Heart right ventricle (tissue), 16 donors: ENCODE data around the gene PPFIA1. TPM values are rescaled to one million over a fixed set of nuclear protein-coding genes. Genes with fewer than 3 reads are reported as not detected.

ENCODE experiments used
- ATAC-seq, 8 donors: fragments of 200-7000 bp; cut with Tn5 transposase; one replicate each; pipeline ENCODE4 v1.9.1; 2020; ENCODE audit warnings: mild to moderate bottlenecking in 8 of 8, moderate library complexity in 8 of 8, moderate number of reproducible peaks in 1 of 8
- DNase-seq, 2 donors: peaks; one replicate each; pipeline ENCODE4 v3.0.0-alpha.2; 2020
- H3K27ac ChIP-seq, 10 donors: fragments of 200-600 bp; sonication (generic) in 2 of 10; one replicate each; pipeline versions ENCODE4 v1.5.0 to v1.8.0; 2020 to 2022; ENCODE audit warnings: mild to moderate bottlenecking in 3 of 10
- H3K27me3 ChIP-seq, 7 donors: fragments of 200-600 bp; one replicate each; pipeline ENCODE4 v1.8.0; 2021 to 2022; ENCODE audit warnings: mild to moderate bottlenecking in 2 of 7
- H3K36me3 ChIP-seq, 9 donors: fragments of 200-600 bp; sonication (generic) in 1 of 9; one replicate each; pipeline versions ENCODE4 v1.5.0 to v1.8.0; 2020 to 2022; ENCODE audit warnings: mild to moderate bottlenecking in 2 of 9
- H3K4me1 ChIP-seq, 9 donors: fragments of 200-600 bp; sonication (generic) in 1 of 9; one replicate each; pipeline versions ENCODE4 v1.5.0 to v1.8.0; 2020 to 2022; ENCODE audit warnings: mild to moderate bottlenecking in 4 of 9
- H3K4me3 ChIP-seq, 10 donors: fragments of 200-600 bp; sonication (generic) in 2 of 10; one replicate each; pipeline versions ENCODE4 v1.5.0 to v1.8.0; 2020 to 2022; ENCODE audit warnings: mild to moderate bottlenecking in 7 of 10, moderate library complexity in 2 of 10
- H3K9me3 ChIP-seq, 11 donors: fragments of 200-600 bp in 10 of 11; sonication (generic) in 2 of 11; one replicate each; pipeline versions ENCODE4 v1.5.0 to v1.8.0; 2013 to 2022; ENCODE audit warnings: mild to moderate bottlenecking in 2 of 11, control low read depth in 1 of 11, moderate library complexity in 1 of 11
- WGBS, 2 donors: extraction: QIAGEN DNeasy Blood & Tissue Kit; methylation state at CpG; one replicate each; pipeline ENCODE4 v1.1.7; 2013; ENCODE audit warnings: inconsistent platforms in 1 of 2; 5-methylcytosine and 5-hydroxymethylcytosine counted together
- intact Hi-C, 10 donors: fragments of 100-400 bp; cut with DNase I; formaldehyde crosslinking; loops; one replicate each; pipeline versions ENCODE4 v1.11.1 to v1.14.2; 2022
- polyA plus RNA-seq, 2 donors: library from polyadenylated mRNA; stranded (reverse); fragments of 200-250 nt; gene quantifications; one replicate each; pipeline ENCODE4 v1.2.3, GENCODE V29; 2013
- total RNA-seq, 10 donors: library from RNA; stranded (reverse); fragmentation: NEBNext Ultra II Directional in 3 of 10; extraction: Animal tissue kit (Norgen Biotek cat#: 25700) in 3 of 10; gene quantifications; one replicate each; pipeline versions ENCODE4 v1.2.1 to v1.2.4, GENCODE V29; 2021 to 2023
- TF ChIP-seq, protein P1 (sequence below), 9 donors: fragments of 200-600 bp; sonication (generic) in 2 of 9; IDR thresholded peaks; one replicate each; pipeline versions ENCODE4 v1.5.0 to v1.8.0; 2021 to 2022; ENCODE audit warnings: antibody characterized with exemption in 9 of 9, mild to moderate bottlenecking in 5 of 9, moderate library complexity in 1 of 9
- donor health status: Arrhythmogenic right ventricular cardiomyopathy.
- donor health status: ischemic (EF 13 %, LVEDD 7.1; RV severe dilation, severe dysfunction).
- donor health status: healthy with polysubstance abuse.
- donor health status: DM: no; HTN: yes; CAD: no.
- donor health status: DM: no; HTN: no; CAD: no.
- donor health status: ischemic (EF 25% LVEDD 6.9; RV normal size, moderate dysfunction).
- donor health status: ischemic (EF 25% LVEDD 5.7; RV mildly dilated, moderate dysfunction).
- donor health status: healthy.
- donor health status: DM: yes; HTN: yes; CAD: no.
- donor health status: Ischemic cardiomyopathy.
- donor health status: ischemic (EF 35%, LVEDD 5.7; RV mildly dilated, moderate dysfunction).
- donor health status: nonischemic (EF 11% LVEDD 7.7; RV severe dilation, severe dysfunction).
- donor health status: DM: yes; HTN: yes; CAD: no.
- donor health status: PGD.
- donor health status: ischemic (EF 29% LVEDD 5.4; RV normal size, mild dysfunction).
- donor health status: nonischemic (EF 23%, LVEDD 6.1; RV moderate dilation, normal function).

The PPFIA1 gene
- total and polyA plus RNA-seq, 12 donors, result 14.0 to 57.2 (median 39.0) TPM

DNA sequence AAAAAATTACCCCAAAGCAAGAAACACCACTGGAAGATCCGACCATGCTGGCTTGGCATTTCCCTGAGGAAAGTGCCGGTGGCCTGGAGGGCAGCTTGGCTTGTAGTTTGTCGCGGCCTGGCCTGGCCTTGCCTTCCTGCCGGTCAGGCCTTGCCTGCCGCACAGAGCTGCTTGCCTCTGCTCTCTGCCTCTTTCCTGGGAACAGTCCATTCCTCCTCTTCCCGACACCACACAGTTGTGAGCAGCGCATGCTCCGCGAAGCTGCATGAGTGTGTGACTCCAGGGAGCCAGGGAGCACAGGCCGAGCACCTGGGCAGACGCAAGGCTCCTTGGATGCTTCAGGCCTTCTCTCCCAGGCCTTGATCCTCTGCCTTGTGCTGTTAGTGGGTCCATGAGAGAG, 147.6 kb downstream of the PPFIA1 start:
- peaks cover 0 to 6% (median 0%) of the 10 kb centered on the region in 9 donors for H3K4me1 ChIP-seq
- no peak overlapping the region for H3K27ac ChIP-seq
- H3K9me3 ChIP-seq, result no peaks in the 10 kb centered on the region
- WGBS, 2 donors, result 94 to 97% methylated on average over 12 of the region's 12 CpGs
- ATAC-seq (no peak), DNase-seq (no peak)
- no peak overlapping the region for H3K4me3 ChIP-seq
- H3K27me3 ChIP-seq, result peaks cover 0 to 52% (median 0%) of the 10 kb centered on the region in 7 donors
- TF ChIP-seq, protein P1, sequence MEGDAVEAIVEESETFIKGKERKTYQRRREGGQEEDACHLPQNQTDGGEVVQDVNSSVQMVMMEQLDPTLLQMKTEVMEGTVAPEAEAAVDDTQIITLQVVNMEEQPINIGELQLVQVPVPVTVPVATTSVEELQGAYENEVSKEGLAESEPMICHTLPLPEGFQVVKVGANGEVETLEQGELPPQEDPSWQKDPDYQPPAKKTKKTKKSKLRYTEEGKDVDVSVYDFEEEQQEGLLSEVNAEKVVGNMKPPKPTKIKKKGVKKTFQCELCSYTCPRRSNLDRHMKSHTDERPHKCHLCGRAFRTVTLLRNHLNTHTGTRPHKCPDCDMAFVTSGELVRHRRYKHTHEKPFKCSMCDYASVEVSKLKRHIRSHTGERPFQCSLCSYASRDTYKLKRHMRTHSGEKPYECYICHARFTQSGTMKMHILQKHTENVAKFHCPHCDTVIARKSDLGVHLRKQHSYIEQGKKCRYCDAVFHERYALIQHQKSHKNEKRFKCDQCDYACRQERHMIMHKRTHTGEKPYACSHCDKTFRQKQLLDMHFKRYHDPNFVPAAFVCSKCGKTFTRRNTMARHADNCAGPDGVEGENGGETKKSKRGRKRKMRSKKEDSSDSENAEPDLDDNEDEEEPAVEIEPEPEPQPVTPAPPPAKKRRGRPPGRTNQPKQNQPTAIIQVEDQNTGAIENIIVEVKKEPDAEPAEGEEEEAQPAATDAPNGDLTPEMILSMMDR (IDR thresholded peaks at IDR 0.05), result no peak
- H3K36me3 ChIP-seq, result peaks cover 4 to 100% (median 84%) of the 10 kb centered on the region in 9 donors
- intact Hi-C loops, result no loop called here

DNA sequence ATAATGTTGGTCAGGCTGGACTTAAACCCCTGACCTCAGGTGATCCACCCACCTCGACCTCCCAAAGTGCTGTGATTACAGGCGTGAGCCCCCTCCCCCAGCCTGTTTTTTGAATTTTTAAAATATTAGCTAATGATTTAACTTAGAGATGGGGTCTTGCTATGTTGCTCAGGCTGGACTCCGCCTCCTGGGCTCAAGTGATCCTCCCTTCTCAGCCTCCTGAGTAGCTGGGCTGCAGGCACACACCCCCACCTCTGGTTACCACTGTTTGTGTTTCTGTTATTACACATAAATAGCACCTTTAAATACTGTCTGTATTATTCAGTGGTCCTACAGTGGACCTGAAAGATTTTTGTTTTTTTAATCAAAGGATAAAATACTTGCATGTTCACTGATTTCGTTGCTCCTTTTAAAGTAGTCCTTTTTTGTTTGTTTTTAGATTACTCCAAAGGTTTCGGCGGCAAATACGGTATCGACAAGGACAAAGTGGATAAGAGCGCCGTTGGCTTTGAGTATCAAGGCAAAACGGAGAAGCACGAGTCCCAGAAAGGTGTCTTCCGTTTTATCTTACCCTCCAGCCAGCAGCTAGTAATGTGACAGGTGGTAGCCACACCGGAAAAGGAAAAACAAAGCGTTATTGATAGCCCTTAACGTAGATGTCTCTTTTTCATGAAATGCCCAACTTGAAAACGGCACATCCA, 149.0 kb downstream of the PPFIA1 start:
- H3K4me1 ChIP-seq, result peaks cover 0 to 10% (median 0%) of the 10 kb centered on the region in 9 donors
- peaks cover 0 to 43% (median 0%) of the 10 kb centered on the region in 7 donors for H3K27me3 ChIP-seq
- ATAC-seq, result no peak
- H3K27ac ChIP-seq, result no peak overlapping the region
- TF ChIP-seq, protein P1 (IDR thresholded peaks at IDR 0.05), result no peak
- intact Hi-C loops, result no loop called here
- no peaks in the 10 kb centered on the region for H3K9me3 ChIP-seq
- peaks cover 3 to 100% (median 77%) of the 10 kb centered on the region in 9 donors for H3K36me3 ChIP-seq
- WGBS, 2 donors, result 91 to 92% methylated on average over 17 of the region's 17 CpGs
- DNase-seq, result no peak
- H3K4me3 ChIP-seq, result no peak overlapping the region

DNA sequence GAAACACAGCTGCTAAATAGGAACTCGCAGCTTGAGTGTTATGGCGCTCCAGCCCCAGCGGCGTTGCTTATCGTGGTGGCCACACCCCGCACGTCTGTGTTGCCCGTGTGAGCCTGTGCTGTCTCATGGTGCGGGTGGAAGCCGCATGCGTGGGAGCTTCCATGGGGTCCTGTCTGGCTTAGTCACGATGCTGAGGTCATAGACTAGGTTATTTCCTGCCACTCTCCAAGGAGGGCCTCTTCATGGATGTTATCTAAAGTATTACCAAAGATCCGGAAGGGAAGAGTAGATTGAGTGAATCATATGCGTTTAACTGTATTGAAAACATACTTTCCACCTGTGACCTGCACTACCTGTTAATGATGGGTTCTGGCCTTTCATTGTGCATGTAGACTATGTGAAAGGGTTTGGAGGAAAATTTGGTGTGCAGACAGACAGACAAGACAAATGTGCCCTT, 149.5 kb downstream of the PPFIA1 start:
- peaks cover 0 to 41% (median 0%) of the 10 kb centered on the region in 7 donors for H3K27me3 ChIP-seq
- H3K4me1 ChIP-seq, result peaks cover 0 to 10% (median 0%) of the 10 kb centered on the region in 9 donors
- 70 to 71% methylated on average over 14 of the region's 14 CpGs for WGBS, 2 donors
- intact Hi-C loops, result no loop called here
- TF ChIP-seq, protein P1 (IDR thresholded peaks at IDR 0.05), result no peak
- H3K9me3 ChIP-seq, result no peaks in the 10 kb centered on the region
- H3K36me3 ChIP-seq, result peaks cover 3 to 100% (median 75%) of the 10 kb centered on the region in 9 donors
- H3K4me3 ChIP-seq, result no peak overlapping the region
- DNase-seq (no peak), ATAC-seq (peak in 2 of 8 donors; percentile 44 to 46)
- H3K27ac ChIP-seq, result no peak overlapping the region

DNA sequence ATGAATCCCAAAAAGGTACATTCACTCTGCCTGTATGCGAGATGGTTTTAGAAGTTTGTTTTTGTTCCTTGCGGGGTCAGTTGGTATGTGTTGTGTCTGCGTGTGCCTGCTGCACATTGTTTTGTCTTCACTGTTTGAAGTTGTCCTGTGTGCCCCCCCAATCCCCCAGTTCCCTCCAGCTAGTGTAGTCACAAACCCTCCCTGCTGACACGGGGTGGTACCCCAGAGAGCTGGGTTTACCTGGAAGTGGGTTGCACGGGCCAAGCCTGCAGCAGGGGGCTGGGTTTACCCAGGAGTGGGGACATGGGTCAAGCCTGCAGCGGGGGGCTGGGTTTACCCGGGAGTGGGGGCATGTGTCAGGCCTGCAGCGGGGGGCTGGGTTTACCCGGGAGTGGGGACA, 150.0 kb downstream of the PPFIA1 start:
- 82 to 86% methylated on average over 9 of the region's 9 CpGs for WGBS, 2 donors
- H3K36me3 ChIP-seq, result peaks cover 3 to 100% (median 75%) of the 10 kb centered on the region in 9 donors
- intact Hi-C loops, result no loop called here
- ATAC-seq (peak in 1 of 8 donors; percentile 15), DNase-seq (no peak)
- H3K27me3 ChIP-seq, result peaks cover 0 to 41% (median 0%) of the 10 kb centered on the region in 7 donors
- peaks cover 0 to 7% (median 0%) of the 10 kb centered on the region in 9 donors for H3K4me1 ChIP-seq
- H3K9me3 ChIP-seq, result no peaks in the 10 kb centered on the region
- no peak overlapping the region for H3K27ac ChIP-seq
- TF ChIP-seq, protein P1 (IDR thresholded peaks at IDR 0.05), result no peak
- no peak overlapping the region for H3K4me3 ChIP-seq
